ENCODE results near the gene MTERF4.
A peak's percentile ranks its signal among the peaks of the same experiment; 100 is the strongest.

MTERF4 gene

DNA sequence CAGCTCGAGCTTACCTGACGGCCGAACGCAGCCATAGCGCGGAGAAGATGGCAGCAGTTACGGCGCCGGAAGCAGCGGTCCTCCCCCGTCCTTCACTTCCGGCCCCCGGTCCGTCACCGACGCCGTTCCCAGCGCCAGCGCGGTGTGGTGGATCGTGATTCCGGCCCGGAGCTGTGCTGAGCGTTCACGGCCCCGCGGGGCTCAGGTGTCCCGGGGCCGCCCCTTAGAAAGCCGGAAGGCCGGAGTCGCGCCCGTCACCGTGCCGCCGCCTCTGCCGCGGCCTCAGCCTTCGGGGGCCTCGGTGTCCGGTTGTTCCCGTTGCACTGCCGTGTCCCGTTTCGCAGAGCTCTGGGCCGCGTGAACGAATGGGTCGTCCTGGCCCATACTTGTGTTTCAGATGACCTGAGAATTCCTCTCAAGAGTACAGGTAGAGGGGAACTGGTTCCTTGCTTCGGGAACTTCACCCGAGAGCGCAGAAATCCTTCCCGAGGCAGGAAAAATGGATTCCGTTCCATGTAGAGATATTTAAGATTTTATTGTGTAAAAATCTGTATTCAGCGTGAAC lies at the start of gene MTERF4:
TSS of gene MTERF4 (minus strand) at position 49 of the 565 bp plus-strand sequence. CDS start at position 35, 14 bp downstream.
- peak; percentile 100 for ATAC-seq
- DNase-seq: peak; percentile 92

- DNase-seq: no peak
- peak; percentile 2 for ATAC-seq
Observed at GRCh38 chr2:241150660-241151530, 48.8 kb upstream of the MTERF4 start.

DNA sequence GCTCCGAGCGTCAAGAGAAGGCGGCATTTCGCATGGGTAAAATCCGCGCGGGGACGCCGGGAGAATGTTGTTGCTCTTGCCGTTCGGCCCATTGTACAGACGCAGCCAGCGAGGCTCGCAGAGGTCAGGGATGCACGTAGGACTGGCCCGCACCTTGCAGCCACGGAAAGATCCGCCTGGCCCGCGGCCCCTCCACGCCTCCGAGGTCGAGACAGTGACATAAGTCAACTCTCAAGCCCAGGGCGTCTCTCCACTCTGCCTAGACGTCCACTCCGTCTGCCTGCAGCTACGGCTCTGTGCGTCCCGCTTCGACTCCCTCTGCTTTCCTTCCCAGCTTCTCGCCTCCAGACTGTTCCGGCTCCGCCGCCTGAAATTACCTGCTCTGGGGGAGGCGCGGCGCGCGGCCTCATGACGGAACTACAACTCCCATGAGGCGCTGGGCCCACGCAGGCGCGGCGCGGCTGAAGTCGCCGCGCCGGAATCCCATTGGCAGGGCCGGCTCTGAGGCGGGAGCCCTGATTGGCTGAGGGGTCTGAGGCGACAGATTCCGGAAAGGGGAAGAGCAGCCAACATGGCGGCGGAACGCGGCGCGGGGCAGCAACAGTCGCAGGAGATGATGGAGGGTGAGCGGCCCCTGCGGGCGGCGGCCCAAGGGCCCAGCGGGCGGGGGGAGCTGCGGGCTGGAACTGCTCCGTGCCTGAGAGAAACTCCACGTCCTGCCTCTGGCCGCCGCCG lies 48.0 kb upstream of the MTERF4 start, which contains the start of gene PPP1R7:
TSS of gene PPP1R7 (plus strand) at position 543 of the 735 bp plus-strand sequence. CDS start at position 572, 29 bp downstream.
- DNase-seq (peak; percentile 94), ATAC-seq (peak; percentile 82)

DNA sequence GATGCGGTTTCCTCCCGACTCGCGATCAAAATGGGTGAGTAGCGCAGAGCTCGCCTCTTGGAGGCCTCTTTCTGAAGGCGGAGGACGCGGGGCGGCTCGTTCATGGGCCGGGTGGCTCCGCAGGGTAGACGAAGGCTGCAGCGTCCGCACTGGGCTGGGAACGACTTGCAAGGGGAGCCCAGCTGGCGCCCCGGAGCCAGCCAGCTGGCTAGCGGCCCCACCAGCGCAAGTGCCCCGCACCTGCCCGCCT lies 47.5 kb upstream of the MTERF4 start:
- ATAC-seq (peak; percentile 12), DNase-seq (no peak)

DNA sequence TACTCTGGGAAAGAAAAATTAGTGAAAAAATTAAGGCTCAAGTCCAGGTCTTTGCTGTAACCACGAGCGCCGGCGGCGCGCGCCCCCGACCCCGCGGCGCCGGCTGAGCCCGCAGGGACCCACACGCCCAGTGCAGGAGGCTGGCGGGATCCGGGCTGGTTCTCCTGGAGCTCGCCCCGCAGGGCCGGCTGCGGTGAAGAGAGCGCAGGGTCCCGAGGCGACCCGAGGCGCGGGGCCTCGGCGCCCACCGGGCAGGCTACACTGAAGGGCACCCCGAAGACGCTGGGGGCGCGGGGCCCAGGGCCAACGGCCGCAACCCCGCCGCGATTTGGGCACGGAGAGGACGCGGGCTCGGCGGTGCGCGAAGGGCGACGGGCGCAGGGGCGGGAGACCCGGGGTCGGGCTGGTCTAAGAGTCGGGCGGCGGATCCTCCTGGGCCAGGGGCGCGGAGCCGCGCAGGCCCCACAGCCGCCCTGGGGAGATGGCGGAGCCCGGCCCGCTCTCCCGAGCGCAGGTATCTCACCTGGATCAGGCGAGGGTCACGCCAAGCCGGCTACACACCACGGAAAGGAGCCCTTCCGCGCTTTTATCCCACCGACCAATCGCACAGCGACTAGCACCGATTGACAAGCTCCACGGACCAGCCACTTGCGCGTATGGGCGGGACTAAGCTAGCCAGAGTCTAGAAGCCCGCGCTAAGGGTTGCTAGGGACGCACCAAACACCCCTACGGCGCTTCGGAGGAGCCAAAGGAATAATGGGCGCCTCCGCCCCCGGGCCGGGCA lies 47.0 kb upstream of the MTERF4 start, which contains the start of gene PASK:
TSS of gene PASK (minus strand) at position 582 of the 784 bp plus-strand sequence. CDS start 6,440 bp downstream, outside the sequence.
- DNase-seq (peak; percentile 93), ATAC-seq (peak; percentile 90)

- ATAC-seq (no peak), DNase-seq (no peak)
Observed at GRCh38 chr2:241148239-241148638, 46.2 kb upstream of the MTERF4 start.

GRCh38 chr2:241147336-241147735 lies 45.2 kb upstream of the MTERF4 start:
- no peak for ATAC-seq
- DNase-seq: no peak

- DNase-seq: no peak
- no peak for ATAC-seq
Observed at GRCh38 chr2:241146286-241146685, 44.2 kb upstream of the MTERF4 start.

- DNase-seq: no peak
- ATAC-seq: no peak
Observed at GRCh38 chr2:241142593-241142992, 40.5 kb upstream of the MTERF4 start.

DNA sequence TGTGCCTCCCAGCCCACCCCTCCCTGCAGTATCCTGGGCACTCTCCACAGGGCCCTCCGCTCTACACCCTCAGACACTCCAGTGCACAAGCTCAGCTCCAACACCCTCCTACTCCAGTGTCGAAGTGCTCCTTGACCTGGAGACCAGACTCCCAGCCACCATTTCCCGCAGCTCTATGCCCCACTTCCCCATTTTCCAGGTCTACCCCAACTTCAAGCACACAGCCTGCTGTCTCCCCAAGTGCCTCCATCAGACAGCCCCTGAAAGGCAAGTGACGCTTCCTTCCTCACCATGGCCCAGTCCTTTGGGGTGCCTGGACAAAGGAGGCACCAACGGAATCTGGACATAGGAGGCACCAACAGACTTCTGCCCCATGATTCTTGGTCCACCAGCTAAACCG lies 40.0 kb upstream of the MTERF4 start:
- ATAC-seq (no peak), DNase-seq (no peak)

- DNase-seq (no peak), ATAC-seq (no peak)
Observed at GRCh38 chr2:241141214-241141770, 39.2 kb upstream of the MTERF4 start.

- ATAC-seq (no peak), DNase-seq (no peak)
Observed at GRCh38 chr2:241140445-241140840, 38.4 kb upstream of the MTERF4 start.

- no peak for DNase-seq
- no peak for ATAC-seq
Observed at GRCh38 chr2:241139531-241140444, 37.7 kb upstream of the MTERF4 start.

- ATAC-seq: no peak
- DNase-seq: no peak
Observed at GRCh38 chr2:241138471-241138870, 36.4 kb upstream of the MTERF4 start.

DNA sequence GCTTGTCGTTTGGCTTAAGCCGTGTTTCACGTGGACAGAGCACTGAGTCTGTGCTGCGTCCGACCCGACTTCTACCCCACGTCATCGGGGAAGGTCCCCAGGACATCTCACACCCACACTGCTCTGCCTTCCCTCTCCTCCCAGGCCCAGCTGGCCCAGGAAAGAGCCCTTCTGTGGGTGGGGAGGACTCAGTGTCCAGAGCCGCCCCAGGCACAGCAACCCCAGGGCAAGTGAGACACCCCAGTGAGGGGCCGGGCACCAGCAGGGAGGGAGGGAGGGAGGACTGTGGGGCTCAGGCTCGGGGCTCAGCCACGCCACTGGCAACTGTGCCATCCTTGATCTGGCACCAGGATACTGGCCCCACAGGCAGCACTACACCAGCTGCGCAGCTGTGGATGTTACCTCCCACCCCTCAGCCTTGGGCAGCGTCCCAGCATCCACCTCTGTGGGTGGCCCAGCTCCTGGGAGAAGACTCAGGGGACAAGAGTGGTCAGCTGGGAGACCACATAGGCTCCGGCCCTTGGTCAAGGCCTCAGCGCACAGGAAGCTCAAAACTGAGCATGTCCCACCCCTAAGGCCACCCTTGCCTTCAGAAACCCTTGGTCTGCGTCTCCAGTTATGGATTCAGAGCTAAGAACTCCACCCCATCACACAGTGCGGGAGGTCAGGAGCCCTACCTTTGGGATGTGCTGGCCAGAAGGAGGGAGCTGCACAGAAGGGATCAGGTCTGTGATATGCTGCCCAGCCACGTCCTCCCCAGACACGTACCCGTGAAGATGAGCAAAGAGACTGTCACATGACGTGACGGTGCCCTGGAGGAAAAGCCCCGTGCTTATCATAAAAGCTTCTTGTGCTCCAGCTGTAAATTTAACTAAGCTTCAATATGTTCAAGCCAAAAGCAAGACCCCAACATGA lies 35.4 kb upstream of the MTERF4 start:
- ATAC-seq (no peak), DNase-seq (no peak)

- DNase-seq (no peak), ATAC-seq (no peak)
Observed at GRCh38 chr2:241136661-241137260, 34.7 kb upstream of the MTERF4 start.

GRCh38 chr2:241136191-241136590 lies 34.1 kb upstream of the MTERF4 start:
- ATAC-seq: no peak
- no peak for DNase-seq

- ATAC-seq: no peak
- DNase-seq: no peak
Observed at GRCh38 chr2:241135737-241136136, 33.6 kb upstream of the MTERF4 start.

DNA sequence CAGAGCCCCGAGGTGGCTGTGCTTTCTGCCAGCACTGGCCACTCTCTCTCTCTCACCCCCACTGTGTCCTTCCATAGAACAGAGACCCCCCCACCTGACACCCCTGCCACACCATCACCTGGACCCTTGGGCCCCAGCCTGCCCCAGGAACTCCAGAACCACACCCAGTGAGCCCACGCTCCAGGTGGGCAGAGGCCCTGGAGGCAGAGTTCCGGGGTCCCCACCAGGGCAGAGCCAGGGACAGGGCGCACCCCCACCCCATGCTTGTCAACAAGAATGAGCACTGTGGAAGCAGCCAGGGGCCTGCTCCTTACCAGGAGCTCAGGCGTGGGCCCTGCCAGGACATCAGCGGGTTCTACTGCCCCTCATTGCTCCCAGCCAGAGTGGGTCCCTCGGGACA lies 32.6 kb upstream of the MTERF4 start:
- DNase-seq (no peak), ATAC-seq (no peak)

All from stimulated activated naive CD8-positive, alpha-beta T cell treated with anti-CD3 and anti-CD28 coated beads, Interleukin-15, Interleukin-2, amounts not matched to agents 100 U/mL and 50 U/mL, for 24 hours (primary cell).